HG02943 (cell line): Measurements from ENCODE around the gene MRTFB.

Experiments used
- ATAC-seq: cut with Tn5 transposase; IDR thresholded peaks from one replicate; pipeline ENCODE4 v1.9.1; 2021; ENCODE audit warnings: mild to moderate bottlenecking, low read depth, moderate library complexity; ENCODE audit not compliant: unreplicated experiment

Gene MRTFB

GRCh38 chr16:14211856-14212543, 140.9 kb downstream of the MRTFB start:
- no peak for ATAC-seq

GRCh38 chr16:14215941-14216340, 144.8 kb downstream of the MRTFB start:
- no peak for ATAC-seq

GRCh38 chr16:14219983-14220382, 148.9 kb downstream of the MRTFB start:
- ATAC-seq, result no peak

GRCh38 chr16:14223632-14224031, 152.5 kb downstream of the MRTFB start:
- ATAC-seq, result no peak

- ATAC-seq, result no peak
Observed at GRCh38 chr16:14225457-14225856, 154.3 kb downstream of the MRTFB start.

- no peak for ATAC-seq
Observed at GRCh38 chr16:14232106-14232864, 161.2 kb downstream of the MRTFB start.

- ATAC-seq, result no peak
Observed at GRCh38 chr16:14236401-14236800, 165.3 kb downstream of the MRTFB start.

GRCh38 chr16:14238756-14239155, 167.6 kb downstream of the MRTFB start:
- ATAC-seq, result no peak

- no peak for ATAC-seq
Observed at GRCh38 chr16:14239791-14240190, 168.7 kb downstream of the MRTFB start.

- ATAC-seq, result no peak
Observed at GRCh38 chr16:14240219-14240843, 169.2 kb downstream of the MRTFB start.

- ATAC-seq, result no peak
Observed at GRCh38 chr16:14240964-14241363, 169.8 kb downstream of the MRTFB start.

GRCh38 chr16:14241631-14242030, 170.5 kb downstream of the MRTFB start:
- ATAC-seq, result no peak

- ATAC-seq, result no peak
Observed at GRCh38 chr16:14242769-14243168, 171.7 kb downstream of the MRTFB start.

GRCh38 chr16:14244196-14245010, 173.3 kb downstream of the MRTFB start:
- no peak for ATAC-seq

- ATAC-seq, result no peak
Observed at GRCh38 chr16:14248791-14249190, 177.7 kb downstream of the MRTFB start.

- no peak for ATAC-seq
Observed at GRCh38 chr16:14249291-14250032, 178.3 kb downstream of the MRTFB start.

- ATAC-seq, result no peak
Observed at GRCh38 chr16:14251419-14251818, 180.3 kb downstream of the MRTFB start.

- ATAC-seq, result no peak
Observed at GRCh38 chr16:14252860-14253259, 181.7 kb downstream of the MRTFB start.

GRCh38 chr16:14263011-14263410, 191.9 kb downstream of the MRTFB start:
- ATAC-seq, result no peak

- no peak for ATAC-seq
Observed at GRCh38 chr16:14263769-14264168, 192.7 kb downstream of the MRTFB start.
